Fibroblast of skin of scalp (primary cell): ENCODE data around the gene PDCD4.
"Not testable (repeated sequence)": the region's sequence is repeated elsewhere in the genome, so short reads cannot be mapped to it uniquely, and the experiment has no call there.

Source experiments
- DNase-seq: peaks from one replicate; pipeline ENCODE4 v3.0.0-alpha.2; 2013

The PDCD4 gene

GRCh38 chr10:110861930-110862649 is 9.6 kb upstream of the PDCD4 start:
- no peak for DNase-seq

- DNase-seq, result no peak
These were observed 8.8 kb upstream of the PDCD4 start for GRCh38 chr10:110862961-110863360.

GRCh38 chr10:110863361-110863760 is 8.4 kb upstream of the PDCD4 start:
- DNase-seq, result no peak

GRCh38 chr10:110863956-110864355 is 7.8 kb upstream of the PDCD4 start:
- no peak for DNase-seq

- peak; percentile 31 for DNase-seq
These were observed 7.0 kb upstream of the PDCD4 start for GRCh38 chr10:110864662-110865140.

GRCh38 chr10:110865186-110865808 is 6.4 kb upstream of the PDCD4 start:
- peak; percentile 85 for DNase-seq

GRCh38 chr10:110865809-110866482 is 5.8 kb upstream of the PDCD4 start:
- DNase-seq, result peak; percentile 36

- DNase-seq, result not testable (repeated sequence)
These were observed 4.5 kb upstream of the PDCD4 start for GRCh38 chr10:110867011-110867806.

GRCh38 chr10:110867807-110868465 is 3.8 kb upstream of the PDCD4 start:
- peak; percentile 31 for DNase-seq

- no peak for DNase-seq
These were observed 2.7 kb upstream of the PDCD4 start for GRCh38 chr10:110868981-110869380.

- DNase-seq, result peak; percentile 25
These were observed 868 bp upstream of the PDCD4 start for GRCh38 chr10:110870823-110871297.

- peak; percentile 83 for DNase-seq
These were observed 636 bp downstream of the PDCD4 start for GRCh38 chr10:110872145-110872983.

- DNase-seq, result no peak
These were observed 1.5 kb downstream of the PDCD4 start for GRCh38 chr10:110872984-110873923.

GRCh38 chr10:110873951-110874350 is 2.2 kb downstream of the PDCD4 start:
- DNase-seq, result no peak

- no peak for DNase-seq
These were observed 4.3 kb downstream of the PDCD4 start for GRCh38 chr10:110876000-110876399.

GRCh38 chr10:110876788-110877187 is 5.1 kb downstream of the PDCD4 start:
- DNase-seq, result no peak

- no peak for DNase-seq
These were observed 8.3 kb downstream of the PDCD4 start for GRCh38 chr10:110880012-110880411.

- DNase-seq, result no peak
These were observed 9.5 kb downstream of the PDCD4 start for GRCh38 chr10:110881247-110881646.

GRCh38 chr10:110881905-110882304 is 10.2 kb downstream of the PDCD4 start:
- DNase-seq, result no peak

GRCh38 chr10:110883924-110884323 is 12.2 kb downstream of the PDCD4 start:
- DNase-seq, result no peak
